Mesodermal cell (in vitro differentiated cells): ENCODE results near the gene VIPR2.

Experiments
- H3K27ac ChIP-seq: 2 replicates; pipeline ENCODE4 v1.7.0; 2013; ENCODE audit warnings: mild to moderate bottlenecking, low read depth, low read length, moderate library complexity; ENCODE audit not compliant: severe bottlenecking
- H3K36me3 ChIP-seq: 2 replicates; pipeline ENCODE4 v1.7.1; 2013; ENCODE audit warnings: mild to moderate bottlenecking, low read length, moderate library complexity; ENCODE audit not compliant: control insufficient read depth, insufficient read depth
- H3K4me1 ChIP-seq: one replicate; pipeline ENCODE4 v1.7.1; 2013; ENCODE audit warnings: mild to moderate bottlenecking, low read length; ENCODE audit not compliant: insufficient read depth, control insufficient read depth, poor library complexity, severe bottlenecking
- H3K4me3 ChIP-seq: 2 replicates; pipeline ENCODE4 v1.7.0; 2013; ENCODE audit warnings: low read length, control low read depth, mild to moderate bottlenecking; ENCODE audit not compliant: insufficient read depth, poor library complexity, severe bottlenecking; ENCODE audit errors: extremely low read depth
- H3K9me3 ChIP-seq: 2 replicates; pipeline ENCODE4 v1.7.1; 2013; ENCODE audit warnings: mild to moderate bottlenecking, low read length, moderate library complexity; ENCODE audit not compliant: control insufficient read depth
- WGBS, 2 experiments: methylation state at CpG; one replicate each; pipeline ENCODE4 v1.1.5; 2013; ENCODE audit warnings: missing lambda C conversion rate in 2 of 2; ENCODE audit not compliant: insufficient coverage in 2 of 2; 5-methylcytosine and 5-hydroxymethylcytosine counted together

Gene VIPR2

DNA sequence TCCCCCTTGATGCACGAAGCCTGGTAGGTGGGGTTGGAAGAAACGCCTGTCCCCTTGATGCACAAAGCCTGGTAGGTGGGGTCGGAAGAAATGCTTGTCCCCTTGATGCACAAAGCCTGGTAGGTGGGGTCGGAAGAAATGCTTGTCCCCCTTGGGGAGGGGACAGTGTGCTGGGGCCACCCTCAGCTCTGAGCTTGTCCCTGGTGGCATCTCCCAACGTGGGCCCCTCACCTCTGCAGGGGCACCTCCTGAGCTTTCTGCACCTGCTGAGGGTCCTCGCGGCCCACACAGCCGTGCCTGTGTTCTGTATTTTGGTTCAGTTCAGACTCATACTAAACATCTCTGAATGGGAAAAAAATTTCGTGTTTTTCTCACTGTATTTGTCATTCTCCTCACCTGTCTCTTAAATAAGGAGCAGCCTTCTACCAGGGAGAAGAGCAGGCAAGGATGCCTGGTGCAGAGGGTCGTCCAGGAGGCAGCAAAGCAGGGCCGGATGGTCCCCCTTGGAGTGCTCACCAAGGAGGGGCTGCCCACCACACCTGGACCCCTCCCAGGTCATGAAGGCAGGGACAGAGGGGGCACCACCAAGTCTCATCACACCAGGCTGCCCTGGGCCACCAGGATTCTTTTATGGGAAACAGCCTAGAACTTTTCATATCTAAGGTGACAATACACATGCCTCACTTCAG, 24.7 kb downstream of the VIPR2 start:
- Histone ChIP-seq H3K4me1 (no peaks in the 10 kb centered on the region), H3K4me3 (no peak overlapping the region), H3K36me3 (no peaks in the 10 kb centered on the region), H3K9me3 (no peaks in the 10 kb centered on the region), H3K27ac (no peak overlapping the region)
- WGBS, 2 experiments = 85 to 92% methylated on average over 8 to 9 of the region's 11 CpGs

DNA sequence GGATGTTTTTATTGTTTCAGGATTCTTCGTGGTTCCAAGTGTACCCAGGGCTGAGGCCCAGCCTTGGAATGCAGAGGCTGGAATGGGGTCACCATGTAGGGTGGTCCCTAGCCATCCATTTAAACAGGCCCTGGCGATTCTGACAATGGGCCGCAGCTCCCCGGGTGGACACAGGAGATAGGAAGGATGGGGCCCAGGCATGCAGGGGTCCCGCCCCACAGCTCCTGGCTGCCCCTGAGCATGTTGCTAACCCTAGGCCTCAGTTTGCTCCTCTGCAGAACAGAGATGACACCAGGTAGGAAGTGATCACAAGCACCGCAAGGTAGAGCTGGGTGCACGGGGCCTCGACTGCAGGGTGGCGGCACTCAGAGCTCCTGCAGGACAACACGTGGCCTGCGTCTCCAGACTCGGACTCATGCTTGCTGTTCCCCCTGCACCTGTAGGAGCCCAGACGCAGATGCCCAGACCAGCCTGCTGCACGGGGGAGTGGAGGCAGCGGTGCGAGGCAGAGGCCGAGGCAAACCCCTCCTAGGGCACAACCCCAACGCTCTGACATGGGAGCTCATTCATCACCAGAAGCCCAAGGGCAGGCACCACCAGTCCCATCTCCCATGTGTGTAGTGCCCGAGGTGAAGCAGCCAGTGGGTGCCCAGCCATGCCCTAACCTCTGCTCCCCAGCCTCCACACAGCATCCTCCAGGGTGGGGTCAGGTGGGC, 25.5 kb downstream of the VIPR2 start:
- Histone ChIP-seq H3K27ac (no peak overlapping the region), H3K9me3 (no peaks in the 10 kb centered on the region), H3K4me3 (no peak overlapping the region), H3K36me3 (no peaks in the 10 kb centered on the region), H3K4me1 (no peaks in the 10 kb centered on the region)
- WGBS, 2 experiments = 92 to 94% methylated on average over 15 to 18 of the region's 19 CpGs

DNA sequence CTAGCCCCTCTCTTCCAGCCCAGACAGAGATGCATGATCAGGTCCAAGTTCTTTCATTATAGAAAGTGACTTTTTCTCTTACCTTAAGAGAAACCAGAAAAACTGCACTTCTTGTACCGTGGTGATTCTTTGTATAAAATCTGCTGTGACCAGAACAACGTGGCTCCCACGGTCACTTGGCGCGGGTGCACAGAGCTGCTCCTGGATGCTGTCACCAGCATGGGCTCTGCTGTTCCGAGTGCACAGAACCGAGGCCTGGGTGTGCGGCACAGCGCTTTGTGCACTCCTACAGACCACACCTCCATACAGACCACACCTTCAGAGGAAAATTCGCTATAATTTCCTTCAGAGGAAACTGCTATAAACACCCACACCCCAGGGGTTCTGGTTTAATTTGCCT, 26.0 kb downstream of the VIPR2 start:
- Histone ChIP-seq H3K4me3 (no peak overlapping the region), H3K4me1 (no peaks in the 10 kb centered on the region), H3K36me3 (no peaks in the 10 kb centered on the region), H3K9me3 (no peaks in the 10 kb centered on the region), H3K27ac (no peak overlapping the region)
- 91 to 98% methylated on average over 5 to 9 of the region's 10 CpGs for WGBS, 2 experiments

DNA sequence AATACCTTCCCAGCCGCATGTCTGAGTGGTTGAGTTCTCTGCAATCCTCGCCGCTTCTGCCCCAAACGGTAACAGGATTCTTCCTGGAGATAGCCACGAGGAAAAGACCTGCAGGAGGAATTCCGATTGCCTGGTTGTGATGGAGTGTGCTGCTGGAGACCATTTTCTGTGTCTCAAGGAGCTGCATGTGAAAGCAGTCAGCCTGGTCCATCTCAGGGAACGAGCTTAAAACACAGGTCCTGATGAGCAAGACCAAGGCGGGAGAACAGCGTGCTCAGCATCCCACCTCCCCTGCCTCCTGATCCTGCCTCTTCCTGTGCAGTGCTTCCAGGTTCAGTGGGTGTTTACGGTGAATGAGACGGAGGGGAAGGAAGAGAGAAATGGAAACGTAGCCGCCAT, 26.5 kb downstream of the VIPR2 start:
- H3K9me3 ChIP-seq = no peaks in the 10 kb centered on the region
- no peaks in the 10 kb centered on the region for H3K4me1 ChIP-seq
- WGBS, 2 experiments = 75 to 83% methylated on average over 3 to 8 of the region's 13 CpGs
- H3K36me3 ChIP-seq = no peaks in the 10 kb centered on the region
- no peak overlapping the region for H3K27ac ChIP-seq
- no peak overlapping the region for H3K4me3 ChIP-seq

DNA sequence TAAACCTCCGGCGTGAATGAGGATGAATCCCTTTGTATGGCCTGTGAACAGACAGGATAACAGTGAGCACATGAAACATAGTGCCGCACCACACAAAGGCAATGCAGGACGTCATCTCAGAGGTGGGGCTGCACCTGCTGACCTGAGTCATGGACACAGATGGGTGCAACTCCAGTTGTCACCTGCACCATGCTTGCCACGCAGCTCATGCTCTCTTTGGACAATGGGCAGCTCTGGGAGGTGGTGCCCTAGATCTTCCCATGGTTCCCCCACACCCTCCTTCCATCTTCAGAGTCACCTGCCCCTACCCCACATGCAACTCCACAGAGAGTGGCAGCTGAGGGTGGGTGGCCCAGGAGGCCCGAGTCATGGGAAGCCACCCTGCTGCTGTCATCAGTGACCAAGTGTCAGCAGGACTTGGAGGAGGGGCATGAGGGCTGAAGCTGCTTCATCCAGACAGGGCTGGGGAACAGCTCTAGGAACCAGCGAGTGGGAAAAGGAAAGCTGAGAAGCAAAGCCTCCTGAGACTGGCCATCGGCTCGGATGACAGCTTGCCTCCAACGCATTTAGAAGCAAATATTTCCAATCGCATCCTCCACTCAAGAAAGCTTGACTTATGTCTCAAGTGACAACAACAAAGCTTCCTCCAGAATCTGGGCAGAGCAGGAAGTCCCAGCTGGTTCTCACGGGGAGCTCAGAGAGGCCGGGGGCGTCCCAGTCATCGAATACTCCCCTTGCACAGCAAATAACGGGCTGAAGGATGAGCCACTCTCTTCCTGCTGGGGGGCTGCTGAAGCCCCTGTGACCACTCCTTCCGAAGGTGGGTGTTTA, 27.1 kb downstream of the VIPR2 start:
- Histone ChIP-seq H3K27ac (no peak overlapping the region), H3K4me3 (no peak overlapping the region), H3K4me1 (no peaks in the 10 kb centered on the region), H3K36me3 (no peaks in the 10 kb centered on the region), H3K9me3 (no peaks in the 10 kb centered on the region)
- 78 to 83% methylated on average over 11 to 15 of the region's 17 CpGs for WGBS, 2 experiments

DNA sequence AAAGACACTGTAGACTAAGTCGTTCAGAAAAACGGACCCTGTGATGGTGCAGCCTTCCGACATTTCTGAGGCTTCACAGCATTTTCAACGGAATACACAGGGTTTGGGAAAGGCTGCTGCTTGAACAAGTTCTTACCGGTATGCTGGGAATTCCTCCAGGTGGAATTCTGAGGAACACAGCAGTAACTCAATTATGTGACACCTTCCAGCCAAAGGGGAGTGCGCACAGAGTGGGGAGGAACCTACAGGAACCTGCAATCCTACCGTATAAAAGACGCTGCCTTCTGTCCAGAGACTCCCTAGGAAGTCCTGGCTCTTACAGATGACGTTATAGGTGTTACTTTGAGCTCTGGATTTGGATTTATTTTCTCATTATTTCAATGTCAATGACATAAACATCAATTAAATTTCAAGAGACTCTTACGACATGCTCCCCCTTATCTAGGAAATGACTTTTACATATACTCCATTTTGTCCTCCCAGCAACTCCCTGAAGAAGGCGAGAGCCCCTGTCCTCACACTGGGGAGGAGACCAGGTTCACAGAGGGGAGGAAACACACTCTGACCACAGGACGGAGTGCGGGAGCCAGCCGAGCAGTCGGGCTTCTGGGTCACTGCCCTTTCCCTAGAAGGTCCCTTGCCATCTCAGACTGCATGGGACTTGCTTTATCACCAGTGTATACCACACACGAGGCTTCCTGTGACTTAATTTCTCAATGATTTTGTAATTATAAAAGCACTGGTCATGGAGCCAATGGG, 27.9 kb downstream of the VIPR2 start:
- no peaks in the 10 kb centered on the region for H3K4me1 ChIP-seq
- H3K27ac ChIP-seq = no peak overlapping the region
- no peaks in the 10 kb centered on the region for H3K36me3 ChIP-seq
- H3K4me3 ChIP-seq = no peak overlapping the region
- H3K9me3 ChIP-seq = no peaks in the 10 kb centered on the region
- 85 to 92% methylated on average over 13 to 14 of the region's 16 CpGs for WGBS, 2 experiments

DNA sequence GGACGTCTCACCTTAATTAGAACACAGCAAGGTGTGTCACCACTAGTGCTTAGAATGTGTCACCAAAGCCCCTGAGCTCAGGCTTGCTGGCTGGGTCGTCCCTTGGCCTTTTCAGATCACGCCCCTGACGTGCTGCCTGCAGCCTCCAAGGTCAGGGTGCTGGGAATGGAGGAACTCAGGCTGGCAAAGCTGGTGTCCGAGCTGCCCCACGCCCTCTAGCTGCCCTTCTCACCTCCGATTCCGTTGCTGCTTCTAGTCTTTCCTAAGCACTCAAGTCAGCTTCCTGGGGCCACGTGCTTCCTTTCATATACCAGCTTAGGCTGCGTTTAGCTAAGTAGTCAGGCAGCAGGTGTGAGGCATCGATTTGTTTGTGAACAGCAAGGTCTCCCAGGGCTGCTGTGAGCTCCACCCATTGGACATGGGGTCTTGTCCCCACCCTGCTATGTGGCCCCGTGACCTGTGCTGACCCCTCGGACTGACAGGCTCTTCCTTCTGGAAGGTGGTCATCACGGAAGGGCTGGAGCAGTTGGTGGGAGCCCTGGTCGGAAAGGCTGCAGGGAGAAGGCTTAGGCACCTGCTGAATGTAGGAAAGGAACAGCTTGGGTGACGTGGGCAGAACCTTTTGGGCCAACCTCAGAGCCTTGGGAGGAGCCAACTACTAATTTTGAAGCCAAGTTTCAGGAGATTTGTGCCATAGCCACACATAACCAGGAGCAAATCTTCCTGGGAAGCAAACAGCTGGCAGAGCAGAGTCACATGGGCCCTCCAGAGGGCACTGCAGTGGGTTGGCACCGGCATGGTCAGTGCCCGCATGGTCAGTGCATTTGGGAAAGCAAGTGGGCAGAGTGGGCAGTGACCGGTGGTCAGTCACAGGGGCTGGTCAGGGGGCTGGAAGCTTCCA, 28.8 kb downstream of the VIPR2 start:
- no peak overlapping the region for H3K4me3 ChIP-seq
- no peaks in the 10 kb centered on the region for H3K9me3 ChIP-seq
- WGBS, 2 experiments = 84 to 85% methylated on average over 14 to 18 of the region's 19 CpGs
- no peak overlapping the region for H3K27ac ChIP-seq
- no peaks in the 10 kb centered on the region for H3K4me1 ChIP-seq
- no peaks in the 10 kb centered on the region for H3K36me3 ChIP-seq

DNA sequence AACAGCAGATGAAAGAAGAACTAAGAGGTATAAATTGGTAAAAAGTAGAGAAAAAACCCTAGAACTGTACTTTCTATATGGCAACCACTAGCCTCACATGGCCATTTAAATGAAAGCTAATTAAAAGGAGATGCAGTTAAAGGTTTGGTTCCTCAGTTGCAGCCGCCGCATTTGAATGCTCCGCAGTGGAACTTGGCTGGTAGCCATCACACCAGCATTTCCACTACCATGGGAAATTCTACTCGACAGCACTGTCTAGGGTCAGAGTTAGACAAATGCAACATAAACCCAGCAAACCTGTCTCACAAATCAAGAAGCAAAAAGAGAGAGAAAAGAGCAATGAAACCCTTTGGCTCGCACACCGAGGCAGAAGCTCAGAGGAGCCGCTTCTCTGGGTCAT, 29.7 kb downstream of the VIPR2 start:
- no peaks in the 10 kb centered on the region for H3K4me1 ChIP-seq
- H3K9me3 ChIP-seq = no peaks in the 10 kb centered on the region
- H3K27ac ChIP-seq = no peak overlapping the region
- H3K36me3 ChIP-seq = no peaks in the 10 kb centered on the region
- no peak overlapping the region for H3K4me3 ChIP-seq
- 60 to 81% methylated on average over 1 to 3 of the region's 7 CpGs for whole genome bisulfite sequencing, 2 experiments

DNA sequence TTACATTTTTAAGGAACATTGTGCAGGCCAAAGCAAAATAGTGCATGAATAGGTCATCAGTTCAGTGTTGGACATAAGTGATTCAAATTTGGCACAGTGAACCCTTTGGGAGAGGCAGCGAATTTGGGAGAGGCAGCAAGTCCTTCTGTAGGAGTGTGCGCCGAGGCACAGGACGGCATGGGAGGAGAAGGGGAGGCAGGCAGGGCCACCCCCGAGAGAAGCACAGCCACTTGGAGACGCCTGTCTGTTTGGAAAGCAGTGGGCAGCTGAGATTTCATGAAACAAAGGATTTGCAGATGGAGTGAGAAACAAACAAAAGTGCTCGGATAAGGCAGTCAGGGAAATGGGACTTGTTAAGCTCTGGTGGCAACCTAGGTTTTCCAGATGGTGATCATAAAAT, 30.6 kb downstream of the VIPR2 start:
- H3K27ac ChIP-seq = no peak overlapping the region
- no peaks in the 10 kb centered on the region for H3K36me3 ChIP-seq
- no peak overlapping the region for H3K4me3 ChIP-seq
- WGBS, 2 experiments = 54 to 56% methylated on average over 7 of the region's 7 CpGs
- no peaks in the 10 kb centered on the region for H3K4me1 ChIP-seq
- H3K9me3 ChIP-seq = no peaks in the 10 kb centered on the region
